Karpas-422 (cell line): ENCODE data around the gene ARL15. TPM values are rescaled to one million over a fixed set of nuclear protein-coding genes. Genes with fewer than 3 reads are reported as not detected.

Experiments used
- DNase-seq: peaks from one replicate; pipeline ENCODE4 v3.0.0-alpha.2; 2015
- H2AFZ ChIP-seq: fragments of 200-600 bp; sonication (generic); 2 replicates; pipeline ENCODE4 v1.6.1; 2014; ENCODE audit warnings: antibody characterized with exemption, low read length, mixed read lengths
- H3K27ac ChIP-seq: fragments of 200-600 bp; sonication (generic); 2 replicates; pipeline ENCODE4 v1.5.1; 2014; ENCODE audit warnings: mild to moderate bottlenecking, low read length, moderate library complexity
- H3K27me3 ChIP-seq: fragments of 200-600 bp; sonication (generic); 2 replicates; pipeline ENCODE4 v1.6.1; 2014; ENCODE audit warnings: low read length, mixed read lengths
- H3K36me3 ChIP-seq: fragments of 200-600 bp; sonication (generic); 2 replicates; pipeline ENCODE4 v1.6.1; 2014; ENCODE audit warnings: low read length, mixed read lengths; ENCODE audit not compliant: insufficient read depth
- H3K4me1 ChIP-seq: fragments of 200-600 bp; sonication (generic); 2 replicates; pipeline ENCODE4 v1.6.1; 2014; ENCODE audit warnings: mild to moderate bottlenecking, low read length, mixed read lengths
- H3K4me2 ChIP-seq: fragments of 200-600 bp; sonication (generic); 2 replicates; pipeline ENCODE4 v1.6.1; 2014; ENCODE audit warnings: low read length, low read depth, mild to moderate bottlenecking; ENCODE audit not compliant: poor library complexity, severe bottlenecking
- H3K4me3 ChIP-seq: fragments of 200-600 bp; sonication (generic); 2 replicates; pipeline ENCODE4 v1.5.1; 2014; ENCODE audit warnings: mild to moderate bottlenecking, antibody characterized with exemption, low read length, mixed read lengths
- H3K79me2 ChIP-seq: fragments of 200-600 bp; sonication (generic); 2 replicates; pipeline ENCODE4 v1.6.1; 2014; ENCODE audit warnings: mild to moderate bottlenecking, low read length, mixed read lengths
- H3K9ac ChIP-seq: fragments of 200-600 bp; sonication (generic); 2 replicates; pipeline ENCODE4 v1.6.0; 2014; ENCODE audit warnings: low read length
- H3K9me2 ChIP-seq: fragments of 200-600 bp; sonication (generic), shearing (Covaris generic); replicated peaks from 2 replicates; pipeline ENCODE4 v1.6.0; 2014; ENCODE audit warnings: mild to moderate bottlenecking, low read length, moderate library complexity; ENCODE audit not compliant: insufficient read depth
- H3K9me3 ChIP-seq: fragments of 300-700, 200-600 bp; sonication (generic); 2 replicates; pipeline ENCODE4 v1.6.1; 2014; ENCODE audit warnings: low read length, mixed read lengths
- H4K20me1 ChIP-seq: fragments of 200-600 bp; sonication (generic); 2 replicates; pipeline ENCODE4 v1.6.1; 2014; ENCODE audit warnings: mild to moderate bottlenecking, antibody characterized with exemption, low read length, low read depth; ENCODE audit not compliant: insufficient read depth
- total RNA-seq: library from RNA; depleted of rRNA; stranded (reverse); fragments of >200 nt; shearing (Covaris generic); gene quantifications from 2 replicates; pipeline ENCODE4 v1.2.3, GENCODE V29; 2014; ENCODE audit warnings: low replicate concordance

ARL15 gene
- total RNA-seq, 1 experiment from 2014 or later: 10.7 TPM

- H3K4me1 ChIP-seq: no peaks in the 10 kb centered on the region
- H3K27me3 ChIP-seq: no peaks in the 10 kb centered on the region
- no peak overlapping the region for H2AFZ ChIP-seq
- H3K4me2 ChIP-seq: no peak overlapping the region
- H3K79me2 ChIP-seq: no peaks in the 10 kb centered on the region
- no peak overlapping the region for H3K4me3 ChIP-seq
- H4K20me1 ChIP-seq: no peaks in the 10 kb centered on the region
- H3K27ac ChIP-seq: no peak overlapping the region
- H3K36me3 ChIP-seq: no peaks in the 10 kb centered on the region
- no peaks in the 10 kb centered on the region for H3K9me2 ChIP-seq
- no peak overlapping the region for H3K9ac ChIP-seq
- DNase-seq: no peak
- H3K9me3 ChIP-seq: no peaks in the 10 kb centered on the region
Observed at GRCh38 chr5:53969176-53969730, 341.1 kb downstream of the ARL15 start.

GRCh38 chr5:53965459-53965858 lies 344.9 kb downstream of the ARL15 start:
- H3K9me3 ChIP-seq: no peaks in the 10 kb centered on the region
- H3K36me3 ChIP-seq: no peaks in the 10 kb centered on the region
- no peaks in the 10 kb centered on the region for H3K4me1 ChIP-seq
- H3K27ac ChIP-seq: no peak overlapping the region
- H4K20me1 ChIP-seq: no peaks in the 10 kb centered on the region
- no peaks in the 10 kb centered on the region for H3K9me2 ChIP-seq
- no peaks in the 10 kb centered on the region for H3K79me2 ChIP-seq
- no peaks in the 10 kb centered on the region for H3K27me3 ChIP-seq
- no peak for DNase-seq
- H3K9ac ChIP-seq: no peak overlapping the region
- no peak overlapping the region for H3K4me2 ChIP-seq
- H3K4me3 ChIP-seq: no peak overlapping the region
- no peak overlapping the region for H2AFZ ChIP-seq

GRCh38 chr5:53963958-53964357 lies 346.4 kb downstream of the ARL15 start:
- Histone ChIP-seq H3K9ac (no peak overlapping the region), H3K4me2 (no peak overlapping the region), H3K27me3 (no peaks in the 10 kb centered on the region), H3K36me3 (no peaks in the 10 kb centered on the region), H4K20me1 (no peaks in the 10 kb centered on the region), H3K27ac (no peak overlapping the region), H3K9me3 (no peaks in the 10 kb centered on the region), H3K9me2 (no peaks in the 10 kb centered on the region), H3K79me2 (no peaks in the 10 kb centered on the region), H3K4me1 (no peaks in the 10 kb centered on the region), H2AFZ (no peak overlapping the region), H3K4me3 (no peak overlapping the region)
- no peak for DNase-seq

GRCh38 chr5:53962306-53962705 lies 348.1 kb downstream of the ARL15 start:
- no peak overlapping the region for H2AFZ ChIP-seq
- no peaks in the 10 kb centered on the region for H3K79me2 ChIP-seq
- H4K20me1 ChIP-seq: no peaks in the 10 kb centered on the region
- H3K9me3 ChIP-seq: peaks cover 6% of the 10 kb centered on the region
- no peaks in the 10 kb centered on the region for H3K27me3 ChIP-seq
- no peak overlapping the region for H3K9ac ChIP-seq
- H3K4me3 ChIP-seq: no peak overlapping the region
- no peak for DNase-seq
- H3K4me2 ChIP-seq: no peak overlapping the region
- no peaks in the 10 kb centered on the region for H3K9me2 ChIP-seq
- H3K27ac ChIP-seq: no peak overlapping the region
- no peaks in the 10 kb centered on the region for H3K36me3 ChIP-seq
- H3K4me1 ChIP-seq: no peaks in the 10 kb centered on the region

- Histone ChIP-seq H3K4me3 (no peak overlapping the region), H3K4me1 (no peaks in the 10 kb centered on the region), H2AFZ (no peak overlapping the region), H3K79me2 (no peaks in the 10 kb centered on the region), H3K27ac (no peak overlapping the region), H3K4me2 (no peak overlapping the region), H3K9me3 (peaks cover 24% of the 10 kb centered on the region), H3K9ac (no peak overlapping the region), H3K9me2 (no peaks in the 10 kb centered on the region), H3K27me3 (no peaks in the 10 kb centered on the region), H4K20me1 (no peaks in the 10 kb centered on the region), H3K36me3 (no peaks in the 10 kb centered on the region)
- DNase-seq: no peak
Observed at GRCh38 chr5:53956632-53957031, 353.7 kb downstream of the ARL15 start.

GRCh38 chr5:53956196-53956595 lies 354.2 kb downstream of the ARL15 start:
- no peaks in the 10 kb centered on the region for H3K36me3 ChIP-seq
- no peaks in the 10 kb centered on the region for H3K27me3 ChIP-seq
- H3K4me3 ChIP-seq: no peak overlapping the region
- H3K27ac ChIP-seq: no peak overlapping the region
- H4K20me1 ChIP-seq: no peaks in the 10 kb centered on the region
- H2AFZ ChIP-seq: no peak overlapping the region
- no peaks in the 10 kb centered on the region for H3K9me2 ChIP-seq
- H3K9me3 ChIP-seq: peaks cover 24% of the 10 kb centered on the region
- DNase-seq: no peak
- H3K79me2 ChIP-seq: no peaks in the 10 kb centered on the region
- H3K4me2 ChIP-seq: no peak overlapping the region
- H3K9ac ChIP-seq: no peak overlapping the region
- H3K4me1 ChIP-seq: no peaks in the 10 kb centered on the region

GRCh38 chr5:53950621-53951020 lies 359.8 kb downstream of the ARL15 start:
- H3K36me3 ChIP-seq: no peaks in the 10 kb centered on the region
- no peak overlapping the region for H2AFZ ChIP-seq
- H3K27ac ChIP-seq: no peak overlapping the region
- no peaks in the 10 kb centered on the region for H4K20me1 ChIP-seq
- no peak overlapping the region for H3K4me2 ChIP-seq
- H3K79me2 ChIP-seq: no peaks in the 10 kb centered on the region
- H3K9me3 ChIP-seq: peaks cover 3% of the 10 kb centered on the region
- no peaks in the 10 kb centered on the region for H3K9me2 ChIP-seq
- H3K9ac ChIP-seq: no peak overlapping the region
- no peak for DNase-seq
- no peak overlapping the region for H3K4me3 ChIP-seq
- H3K27me3 ChIP-seq: no peaks in the 10 kb centered on the region
- H3K4me1 ChIP-seq: no peaks in the 10 kb centered on the region

- H3K36me3 ChIP-seq: no peaks in the 10 kb centered on the region
- H3K4me3 ChIP-seq: no peak overlapping the region
- H3K4me2 ChIP-seq: no peak overlapping the region
- no peaks in the 10 kb centered on the region for H3K4me1 ChIP-seq
- no peaks in the 10 kb centered on the region for H3K9me2 ChIP-seq
- no peak overlapping the region for H3K27ac ChIP-seq
- no peaks in the 10 kb centered on the region for H4K20me1 ChIP-seq
- no peak overlapping the region for H2AFZ ChIP-seq
- 0 out of 2 replicates have a peak, but pooled peaks cover 2% of the 10 kb centered on the region for H3K27me3 ChIP-seq
- DNase-seq: no peak
- no peak overlapping the region for H3K9ac ChIP-seq
- no peaks in the 10 kb centered on the region for H3K79me2 ChIP-seq
- no peaks in the 10 kb centered on the region for H3K9me3 ChIP-seq
Observed at GRCh38 chr5:53948598-53948997, 361.8 kb downstream of the ARL15 start.
